K562 (cell line): Measurements from ENCODE around the gene ZNF556. TPM values are rescaled to one million over a fixed set of nuclear protein-coding genes. Genes with fewer than 3 reads are reported as not detected.

Experiments used
- CAMTA2 ChIP-seq: fragments of 250-450 bp; sonication (Bioruptor Pico); conservative IDR thresholded peaks from 2 replicates; pipeline ENCODE4 v1.5.1; 2022
- DNMT1 ChIP-seq: fragments of 450-650 bp; IDR thresholded peaks from 2 replicates; pipeline ENCODE4 v1.6.1; 2016; ENCODE audit warnings: antibody characterized with exemption, mild to moderate bottlenecking
- HDAC3 ChIP-seq: fragments of 450-650 bp; IDR thresholded peaks from 2 replicates; pipeline ENCODE4 v1.6.1; 2018; ENCODE audit warnings: borderline replicate concordance, mild to moderate bottlenecking, moderate library complexity; ENCODE audit not compliant: partially characterized antibody
- HEY1 ChIP-seq: fragments of 250-450 bp; sonication (Bioruptor Pico); IDR thresholded peaks from 2 replicates; pipeline ENCODE4 v1.5.0; 2020; ENCODE audit warnings: mild to moderate bottlenecking, moderate library complexity, borderline replicate concordance
- MAZ ChIP-seq, 2 experiments: fragments of 450-650 bp in 1 of 2; sonication (generic) in 1 of 2; formaldehyde crosslinking; IDR thresholded peaks in 1 of 2; conservative IDR thresholded peaks in 1 of 2; 2 replicates each; pipeline versions ENCODE4 v1.4.0 to v1.5.0; 2020; ENCODE audit warnings: mild to moderate bottlenecking in 1 of 2, missing genetic modification reagents in 1 of 2
- NR1H2 ChIP-seq: sonication (generic); formaldehyde crosslinking; IDR thresholded peaks from 2 replicates; pipeline ENCODE4 v1.4.0; 2020; ENCODE audit warnings: mild to moderate bottlenecking, missing genetic modification reagents
- POLR2G ChIP-seq: fragments of 200-400 bp; formaldehyde crosslinking; IDR thresholded peaks from 2 replicates; pipeline ENCODE4 v1.6.1; 2017; ENCODE audit warnings: low read depth, mild to moderate bottlenecking, antibody characterized with exemption, low read length, moderate library complexity
- RBM22 ChIP-seq: fragments of 200-400 bp; formaldehyde crosslinking; IDR thresholded peaks from 2 replicates; pipeline ENCODE4 v1.6.1; 2018; ENCODE audit warnings: low read length, low read depth; ENCODE audit not compliant: poor library complexity, severe bottlenecking
- WHSC1 ChIP-seq: IDR thresholded peaks from one replicate; pipeline ENCODE4 v1.6.1; 2012; ENCODE audit warnings: low read length, control low read depth, inconsistent platforms
- ZFP36 ChIP-seq: fragments of 150-350 bp; IDR thresholded peaks from 2 replicates; pipeline ENCODE4 v1.6.1; 2018; ENCODE audit warnings: low read length, low read depth; ENCODE audit not compliant: partially characterized antibody
- ZNF584 ChIP-seq: fragments of 200-800 bp; sonication (Bioruptor generic); IDR thresholded peaks from 2 replicates; pipeline ENCODE4 v1.6.1; 2016; ENCODE audit warnings: low read depth, mild to moderate bottlenecking, missing genetic modification characterization, missing compliant biosample characterization
- ZNF589 ChIP-seq: fragments of 200-800 bp; sonication (Bioruptor generic); IDR thresholded peaks from 2 replicates; pipeline ENCODE4 v1.6.1; 2016; ENCODE audit warnings: low read depth, missing genetic modification characterization, missing compliant biosample characterization
- ZNF668 ChIP-seq: fragments of 250-450 bp; sonication (Bioruptor Pico); IDR thresholded peaks from 2 replicates; pipeline ENCODE4 v1.8.0; 2022; ENCODE audit warnings: mild to moderate bottlenecking, inconsistent platforms
- polyA plus RNA-seq, 8 experiments: library from polyadenylated mRNA; depleted of rRNA in 4 of 8; stranded (reverse) in 5 of 8; unstranded in 3 of 8; fragments of >200 nt; fragmentation: Nextera tagmentation in 2 of 8; fragmentation: Illumina TruSeq in 1 of 8; extraction: Ambion mirVana in 2 of 8; extraction: Trizol in 1 of 8; gene quantifications; 2 replicates each; pipeline versions ENCODE4 v1.2.1 to v1.2.3, GENCODE V29; 2011 to 2014; ENCODE audit warnings: inconsistent platforms in 1 of 8, missing spikeins in 1 of 8
- total RNA-seq, 7 experiments: library from RNA; depleted of rRNA in 6 of 7; stranded (reverse); fragments of >200 nt in 6 of 7; fragmentation: Illumina TruSeq in 2 of 7; extraction: Trizol in 2 of 7; gene quantifications; 2 replicates each; pipeline versions ENCODE4 v1.2.1 to v1.2.3, GENCODE V29; 2011 to 2021; ENCODE audit warnings: low replicate concordance in 1 of 7
- TF ChIP-seq, protein P1 (sequence below), 2 experiments: fragments of 450-650 bp in 1 of 2; sonication (generic) in 1 of 2; formaldehyde crosslinking; conservative IDR thresholded peaks; 2 replicates each; pipeline versions ENCODE4 v1.4.0 to v1.8.1; 2020 to 2022; ENCODE audit warnings: mild to moderate bottlenecking in 1 of 2, missing genetic modification reagents in 1 of 2
- TF ChIP-seq, protein P2 (sequence below): fragments of 250-450 bp; sonication (Bioruptor Pico); IDR thresholded peaks from 2 replicates; pipeline ENCODE4 v1.9.0; 2021; ENCODE audit warnings: mild to moderate bottlenecking, inconsistent platforms
- TF ChIP-seq, protein P3 (sequence below): fragments of 200-800 bp; sonication (Bioruptor generic); IDR thresholded peaks from 2 replicates; pipeline ENCODE4 v1.6.1; 2017; ENCODE audit warnings: missing genetic modification characterization, missing compliant biosample characterization

ZNF556 gene
- total and polyA plus RNA-seq, 9 of the 15 experiments (the other 6 are each of a cell fraction or from before 2014, with no cell fraction given): 0.01 to 0.36 (median 0.10) TPM; not detected in 1

DNA sequence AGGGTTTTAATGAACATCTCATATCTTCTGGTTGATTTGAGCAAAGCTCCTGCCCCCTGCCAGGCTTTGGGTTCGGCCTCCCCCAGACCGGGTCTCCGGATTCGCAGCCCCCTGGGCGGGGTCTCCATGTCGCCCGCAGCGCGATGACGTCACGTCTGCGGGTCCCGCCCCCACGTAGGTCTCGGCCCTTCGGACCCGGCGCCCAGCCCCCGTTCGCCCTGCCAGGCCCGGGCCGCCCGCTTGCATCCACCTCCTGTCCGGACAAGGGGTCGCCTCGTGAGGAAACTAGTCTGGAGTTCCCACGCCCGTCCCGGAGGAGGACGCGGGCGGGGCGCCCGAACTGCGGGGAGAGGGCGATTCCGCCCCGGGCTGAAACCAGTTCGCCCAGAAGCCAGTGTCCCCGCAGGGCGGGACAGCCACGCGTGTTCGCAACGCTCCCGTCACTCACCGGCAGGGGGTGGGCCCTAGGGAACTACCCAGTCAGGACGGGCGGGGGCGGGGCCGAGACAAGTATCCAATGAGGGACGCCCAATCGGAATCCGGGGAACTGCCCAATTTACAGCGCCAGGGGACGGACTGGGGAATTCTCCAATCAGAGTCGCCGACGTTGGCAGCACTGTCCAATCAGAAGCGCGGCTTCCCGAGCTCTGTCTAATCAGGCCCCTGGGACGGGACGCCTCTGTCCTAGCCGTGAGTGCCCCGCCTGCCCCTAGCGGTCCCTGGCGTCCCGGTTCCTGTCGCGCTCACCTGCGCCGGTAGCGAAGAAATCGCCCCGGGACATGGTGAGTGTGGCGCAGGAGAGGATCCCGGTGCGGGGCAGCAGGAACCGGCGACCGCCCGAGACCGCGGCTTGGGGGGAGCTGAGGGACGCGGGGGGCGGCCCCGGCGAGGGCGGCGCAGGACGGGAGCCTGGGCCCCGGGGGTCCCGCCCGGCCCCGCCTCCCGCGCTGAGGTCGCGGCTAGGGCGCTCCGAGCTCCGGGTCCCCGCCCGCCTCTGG, 26.0 kb upstream of the ZNF556 start, which contains the start of gene ZNF555 (continued):
- peak; percentile 74 for TF ChIP-seq POLR2G
- TF ChIP-seq, protein P1, sequence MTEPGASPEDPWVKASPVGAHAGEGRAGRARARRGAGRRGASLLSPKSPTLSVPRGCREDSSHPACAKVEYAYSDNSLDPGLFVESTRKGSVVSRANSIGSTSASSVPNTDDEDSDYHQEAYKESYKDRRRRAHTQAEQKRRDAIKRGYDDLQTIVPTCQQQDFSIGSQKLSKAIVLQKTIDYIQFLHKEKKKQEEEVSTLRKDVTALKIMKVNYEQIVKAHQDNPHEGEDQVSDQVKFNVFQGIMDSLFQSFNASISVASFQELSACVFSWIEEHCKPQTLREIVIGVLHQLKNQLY (CRISPR knock-in tag; conservative IDR thresholded peaks at IDR 0.05): no peak
- TF ChIP-seq ZNF668 (CRISPR knock-in tag): no peak
- no peak for TF ChIP-seq HEY1 (CRISPR knock-in tag)
- TF ChIP-seq NR1H2 (CRISPR knock-in tag): no peak; the same call in 1 of the 2 replicates
- no peak for TF ChIP-seq ZFP36
- no peak for TF ChIP-seq ZNF584
- no peak for TF ChIP-seq WHSC1
- TF ChIP-seq RBM22: peak; percentile 13
- TF ChIP-seq ZNF589 (CRISPR knock-in tag): peak; percentile 67; the same call in 1 of the 2 replicates
- no peak for TF ChIP-seq CAMTA2 (CRISPR knock-in tag)
- no peak for TF ChIP-seq DNMT1
- TF ChIP-seq, protein P2, sequence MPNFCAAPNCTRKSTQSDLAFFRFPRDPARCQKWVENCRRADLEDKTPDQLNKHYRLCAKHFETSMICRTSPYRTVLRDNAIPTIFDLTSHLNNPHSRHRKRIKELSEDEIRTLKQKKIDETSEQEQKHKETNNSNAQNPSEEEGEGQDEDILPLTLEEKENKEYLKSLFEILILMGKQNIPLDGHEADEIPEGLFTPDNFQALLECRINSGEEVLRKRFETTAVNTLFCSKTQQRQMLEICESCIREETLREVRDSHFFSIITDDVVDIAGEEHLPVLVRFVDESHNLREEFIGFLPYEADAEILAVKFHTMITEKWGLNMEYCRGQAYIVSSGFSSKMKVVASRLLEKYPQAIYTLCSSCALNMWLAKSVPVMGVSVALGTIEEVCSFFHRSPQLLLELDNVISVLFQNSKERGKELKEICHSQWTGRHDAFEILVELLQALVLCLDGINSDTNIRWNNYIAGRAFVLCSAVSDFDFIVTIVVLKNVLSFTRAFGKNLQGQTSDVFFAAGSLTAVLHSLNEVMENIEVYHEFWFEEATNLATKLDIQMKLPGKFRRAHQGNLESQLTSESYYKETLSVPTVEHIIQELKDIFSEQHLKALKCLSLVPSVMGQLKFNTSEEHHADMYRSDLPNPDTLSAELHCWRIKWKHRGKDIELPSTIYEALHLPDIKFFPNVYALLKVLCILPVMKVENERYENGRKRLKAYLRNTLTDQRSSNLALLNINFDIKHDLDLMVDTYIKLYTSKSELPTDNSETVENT: no peak
- no peak for TF ChIP-seq HDAC3
- peak; percentile 50 to 62; a peak in 3 of 4 replicates for TF ChIP-seq MAZ (CRISPR knock-in tag; conservative IDR thresholded peaks at IDR 0.05 in 1 of 2, IDR thresholded peaks at IDR 0.05 in 1 of 2)
- TF ChIP-seq, protein P3, sequence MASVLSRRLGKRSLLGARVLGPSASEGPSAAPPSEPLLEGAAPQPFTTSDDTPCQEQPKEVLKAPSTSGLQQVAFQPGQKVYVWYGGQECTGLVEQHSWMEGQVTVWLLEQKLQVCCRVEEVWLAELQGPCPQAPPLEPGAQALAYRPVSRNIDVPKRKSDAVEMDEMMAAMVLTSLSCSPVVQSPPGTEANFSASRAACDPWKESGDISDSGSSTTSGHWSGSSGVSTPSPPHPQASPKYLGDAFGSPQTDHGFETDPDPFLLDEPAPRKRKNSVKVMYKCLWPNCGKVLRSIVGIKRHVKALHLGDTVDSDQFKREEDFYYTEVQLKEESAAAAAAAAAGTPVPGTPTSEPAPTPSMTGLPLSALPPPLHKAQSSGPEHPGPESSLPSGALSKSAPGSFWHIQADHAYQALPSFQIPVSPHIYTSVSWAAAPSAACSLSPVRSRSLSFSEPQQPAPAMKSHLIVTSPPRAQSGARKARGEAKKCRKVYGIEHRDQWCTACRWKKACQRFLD (CRISPR knock-in tag): no peak
